A673 (cell line): ENCODE data around the gene DMKN.

Experiments
- CTCF ChIP-seq: fragments of 300-800, 200-600 bp; sonication (generic); conservative IDR thresholded peaks from 2 replicates; pipeline ENCODE4 v1.5.1; 2017; ENCODE audit warnings: low read depth, mild to moderate bottlenecking, antibody characterized with exemption, low read length, moderate library complexity, mixed read lengths
- EZH2 ChIP-seq: fragments of 200-600 bp; sonication (generic); IDR thresholded peaks from 2 replicates; pipeline ENCODE4 v1.6.1; 2017; ENCODE audit warnings: borderline replicate concordance, low read depth, mild to moderate bottlenecking, mixed read lengths, antibody characterized with exemption, low read length; ENCODE audit not compliant: poor library complexity, severe bottlenecking

- TF ChIP-seq EZH2 (no peak), CTCF (no peak)
These were observed 21.6 kb downstream of the DMKN start for GRCh38 chr19:35491836-35492360.
